Stimulated activated CD8-positive, alpha-beta memory T cell treated with anti-CD3 and anti-CD28 coated beads, Interleukin-7, amount 100 ng/mL, for 1 hour (primary cell): ENCODE measurements around the gene NOL4L.

Experiments used
- DNase-seq, 2 donors: peaks; one replicate each; pipeline ENCODE4 v3.0.0-alpha.2; 2020; ENCODE audit warnings: low read depth in 2 of 2

Gene NOL4L

DNA sequence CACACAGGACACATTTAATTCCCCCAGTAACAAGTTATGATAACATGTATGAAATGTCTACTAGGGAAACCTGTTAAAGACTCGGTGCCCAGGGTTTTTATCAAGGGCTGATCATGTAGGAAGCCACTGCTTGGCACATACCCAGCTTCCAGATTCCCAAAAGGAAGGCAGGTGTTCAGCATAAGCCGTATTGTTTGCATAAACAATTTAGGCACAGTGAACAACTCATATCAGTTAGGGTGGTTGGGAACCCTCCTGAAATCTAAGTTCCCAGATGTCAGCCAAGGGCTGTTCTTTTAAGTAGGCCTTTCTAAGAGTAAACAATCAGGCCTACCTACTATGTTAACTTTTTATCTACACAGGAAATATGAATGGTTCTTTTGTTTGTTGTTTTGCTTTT lies 152.9 kb downstream of the NOL4L start:
- DNase-seq, result no peak

DNA sequence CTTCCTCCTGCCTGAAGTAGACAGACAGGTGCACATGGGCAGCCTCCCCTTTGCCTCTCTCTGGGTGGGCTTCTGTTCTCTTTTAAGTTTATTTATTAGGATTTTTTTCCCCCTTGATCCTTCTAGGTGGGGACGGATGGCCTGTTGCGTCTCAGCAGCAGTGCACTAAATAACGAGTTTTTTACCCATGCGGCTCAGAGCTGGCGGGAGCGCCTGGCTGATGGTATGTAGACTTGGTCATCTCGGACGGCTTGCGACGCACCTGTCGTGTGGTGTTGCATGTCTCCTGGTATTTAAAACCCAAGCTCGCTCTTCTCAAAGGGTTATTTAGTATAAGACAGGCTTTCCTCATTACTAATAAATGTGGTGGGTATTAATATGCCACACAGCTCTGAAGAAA lies 153.7 kb downstream of the NOL4L start:
- DNase-seq, result no peak

DNA sequence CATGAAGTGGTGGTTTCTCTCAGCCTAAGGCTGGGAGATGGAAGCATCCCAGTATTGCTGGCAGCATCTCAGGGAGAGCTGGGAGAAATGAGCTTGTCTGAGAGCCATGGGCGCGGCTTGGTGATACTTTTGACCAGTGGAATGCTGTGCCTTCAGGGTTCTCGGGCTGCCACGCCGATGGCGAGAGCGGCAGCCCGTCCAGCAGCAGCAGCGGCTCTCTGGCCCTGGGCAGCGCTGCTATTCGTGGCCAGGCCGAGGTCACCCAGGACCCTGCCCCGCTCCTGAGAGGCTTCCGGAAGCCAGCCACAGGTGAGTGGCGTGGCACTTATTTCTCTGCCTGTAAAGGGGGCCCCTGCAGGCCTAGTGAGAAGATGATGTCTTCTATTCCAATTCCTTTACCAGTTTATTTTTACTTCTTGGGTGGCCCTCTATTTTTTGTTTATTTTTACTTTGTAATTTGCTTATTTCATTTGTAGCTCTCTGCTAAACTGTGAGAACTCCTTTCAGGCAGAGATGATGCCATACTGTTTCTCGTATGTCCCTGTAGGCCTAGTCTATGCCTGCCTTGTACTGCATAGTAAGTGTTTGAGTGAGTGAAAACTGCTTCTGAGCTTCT lies 155.3 kb downstream of the NOL4L start:
- DNase-seq, result no peak

DNA sequence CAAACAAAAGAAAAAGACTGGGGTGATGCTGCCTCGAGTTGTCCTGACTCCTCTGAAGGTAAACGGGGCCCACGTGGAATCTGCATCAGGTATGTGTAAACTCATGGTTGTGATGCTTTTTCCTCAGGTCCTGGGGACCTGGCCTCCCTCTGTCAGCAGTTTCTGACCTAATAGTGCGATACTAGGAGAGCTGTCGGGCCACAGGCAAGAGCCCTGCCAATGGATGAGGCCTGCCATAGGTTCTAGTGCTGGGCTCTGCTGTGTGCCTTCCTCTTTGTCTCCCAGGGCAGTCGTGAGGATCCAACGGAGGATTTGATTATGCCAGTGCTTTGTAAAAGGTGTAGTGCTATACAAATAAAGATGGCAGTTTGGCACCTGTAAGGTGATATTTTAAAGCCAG lies 155.8 kb downstream of the NOL4L start:
- DNase-seq, result no peak

DNA sequence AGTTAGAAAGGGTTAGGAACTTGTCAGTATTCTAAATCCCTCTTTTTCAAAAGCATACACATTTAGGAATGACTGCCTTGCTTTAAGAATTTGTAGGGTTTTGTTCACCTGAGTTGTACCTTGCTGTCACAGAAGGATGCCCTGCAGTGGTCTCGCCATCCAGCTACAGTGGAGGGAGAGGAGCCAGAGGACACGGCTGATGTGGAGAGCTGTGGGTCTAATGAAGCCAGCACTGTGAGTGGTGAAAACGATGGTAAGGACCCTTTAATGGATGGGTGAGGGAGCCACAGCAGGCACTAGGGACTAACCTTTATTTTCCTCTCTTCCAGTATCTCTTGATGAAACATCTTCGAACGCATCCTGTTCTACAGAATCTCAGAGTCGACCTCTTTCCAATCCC lies 157.1 kb downstream of the NOL4L start:
- DNase-seq, result no peak

DNA sequence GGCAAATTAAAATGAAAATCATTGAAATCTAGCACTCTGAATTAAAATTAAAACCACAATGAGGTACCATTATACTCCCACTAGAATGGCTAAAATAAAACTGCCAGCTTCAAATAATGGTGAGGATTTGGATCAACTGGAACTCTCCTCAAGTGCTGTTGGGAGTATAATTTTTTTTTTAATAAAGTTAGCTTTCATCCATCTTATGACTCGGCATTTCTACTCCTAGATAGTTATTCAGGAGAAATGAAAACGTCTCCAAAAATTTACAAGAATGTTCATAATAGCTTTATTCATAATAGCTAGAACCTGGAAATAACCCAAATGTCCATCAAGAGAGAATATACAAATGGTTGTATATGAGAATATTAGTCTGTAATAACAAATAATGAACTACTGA lies 163.8 kb downstream of the NOL4L start:
- no peak for DNase-seq

DNA sequence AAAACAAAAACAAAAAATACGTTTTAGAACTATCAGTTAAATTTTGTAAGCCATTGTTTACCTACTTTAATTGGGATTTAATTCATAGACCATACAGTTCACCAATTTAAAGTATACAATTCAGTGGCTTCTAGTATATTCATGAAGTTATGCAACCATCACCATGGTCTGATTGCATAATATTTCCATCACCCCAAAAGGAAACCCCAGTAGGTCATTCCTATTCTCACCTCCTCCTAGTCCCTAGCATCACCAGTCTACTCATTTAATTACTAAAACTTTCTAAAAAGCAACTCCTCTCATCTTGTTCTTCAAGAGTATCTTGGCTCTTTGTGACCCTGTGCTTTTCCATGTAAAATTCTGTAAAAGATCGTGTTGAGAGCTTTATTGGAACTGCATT lies 166.8 kb downstream of the NOL4L start:
- DNase-seq, result no peak

DNA sequence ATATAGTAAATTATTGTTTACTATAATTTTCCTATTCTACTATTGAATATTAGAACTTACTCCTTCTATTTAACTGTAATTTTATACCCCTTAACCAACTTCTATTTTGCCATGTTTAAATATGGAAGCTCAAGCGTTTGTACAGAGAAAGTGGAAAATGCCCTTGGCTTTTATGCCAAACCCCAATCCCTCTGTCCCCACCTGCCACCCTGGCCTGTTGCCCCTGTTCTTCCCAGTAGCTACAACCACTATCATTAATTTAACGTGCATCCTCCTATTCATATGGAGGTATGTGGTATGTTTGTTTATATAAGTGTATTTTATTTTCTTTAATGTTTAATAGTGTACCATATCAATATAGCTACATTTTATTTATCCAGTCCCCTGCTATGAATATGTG lies 168.9 kb downstream of the NOL4L start:
- DNase-seq, result no peak

DNA sequence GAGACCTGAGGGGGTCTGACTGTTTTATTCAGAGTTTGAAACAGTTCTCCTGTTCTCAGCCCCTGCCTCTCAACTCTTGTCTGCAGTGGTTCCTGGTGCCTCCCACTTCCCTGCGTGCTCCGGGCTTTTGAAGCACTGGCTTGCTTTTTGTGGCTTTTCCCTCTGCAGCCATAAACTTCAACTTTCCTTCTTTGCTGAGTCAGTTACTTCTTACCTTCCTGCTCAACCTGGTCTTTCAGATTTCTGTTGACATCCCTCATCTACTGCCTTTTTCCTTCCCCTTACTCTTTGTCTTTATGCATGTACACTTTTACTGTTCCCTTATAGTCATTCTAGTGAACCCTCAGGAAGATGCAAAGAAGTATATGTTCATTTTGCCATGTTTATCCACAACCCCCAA lies 169.6 kb downstream of the NOL4L start:
- DNase-seq, result no peak

DNA sequence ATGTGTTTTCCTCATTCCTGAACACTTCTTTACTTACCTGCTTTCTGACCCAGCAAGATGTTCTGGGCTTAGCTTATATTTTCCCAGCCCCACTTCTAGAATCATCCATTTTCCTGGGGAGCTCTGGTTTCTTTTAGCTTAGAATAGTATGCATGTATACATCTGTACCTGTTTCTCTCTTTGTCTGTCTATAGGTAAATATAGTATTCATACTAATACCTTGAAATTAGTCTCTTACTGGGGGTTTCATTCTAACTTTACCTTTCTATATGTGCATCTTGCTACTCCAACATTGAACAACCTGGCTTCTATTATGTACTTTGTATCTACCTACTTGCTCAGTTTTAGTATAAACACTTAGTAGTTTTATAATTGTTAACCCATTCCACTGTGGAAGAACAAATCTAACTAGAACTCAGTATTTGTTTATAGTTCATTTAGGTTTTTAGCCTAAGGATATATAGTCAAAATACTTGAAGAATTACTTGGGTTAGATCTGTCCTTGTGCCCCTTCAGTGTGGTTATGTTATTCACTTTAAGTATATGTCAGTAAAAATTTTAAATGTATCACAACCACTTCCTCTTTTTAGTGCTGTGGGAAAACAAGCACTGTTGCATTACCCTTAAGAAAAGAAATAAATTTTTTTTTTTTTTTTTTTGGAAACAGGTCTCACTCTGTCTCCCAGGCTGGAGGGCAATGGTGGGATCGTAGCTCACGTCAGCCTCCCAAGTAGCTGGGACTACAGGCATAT lies 173.0 kb downstream of the NOL4L start:
- no peak for DNase-seq

DNA sequence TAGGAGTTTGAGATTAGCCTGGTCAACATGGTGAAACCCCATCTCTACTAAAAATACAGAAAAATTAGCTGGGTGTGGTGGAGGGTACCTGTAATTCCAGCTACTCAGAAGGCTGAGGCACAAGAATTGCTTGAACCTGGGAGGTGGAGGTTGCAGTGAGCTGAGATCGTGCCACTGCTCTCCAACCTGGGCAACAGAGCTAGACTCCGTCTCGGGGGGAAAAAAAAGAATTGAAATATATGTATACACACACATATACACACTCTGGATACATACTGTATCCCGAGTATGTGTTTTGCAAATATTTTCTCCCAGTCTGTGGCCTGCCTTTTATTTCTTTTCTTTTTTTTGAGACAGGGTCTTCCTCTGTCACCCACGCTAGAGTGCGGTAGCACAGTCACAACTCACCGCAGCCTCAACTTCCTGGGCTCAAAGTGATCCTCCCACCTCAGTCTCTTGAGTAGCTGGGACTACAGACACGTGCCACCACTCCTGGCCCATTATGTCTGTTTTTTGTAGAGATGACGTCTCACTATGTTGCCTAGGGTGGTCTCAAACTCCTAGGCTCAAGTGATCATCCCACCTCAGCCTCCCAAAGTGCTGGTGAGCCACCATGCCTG lies 177.9 kb downstream of the NOL4L start:
- peak; percentile 15 to 31 for DNase-seq

DNA sequence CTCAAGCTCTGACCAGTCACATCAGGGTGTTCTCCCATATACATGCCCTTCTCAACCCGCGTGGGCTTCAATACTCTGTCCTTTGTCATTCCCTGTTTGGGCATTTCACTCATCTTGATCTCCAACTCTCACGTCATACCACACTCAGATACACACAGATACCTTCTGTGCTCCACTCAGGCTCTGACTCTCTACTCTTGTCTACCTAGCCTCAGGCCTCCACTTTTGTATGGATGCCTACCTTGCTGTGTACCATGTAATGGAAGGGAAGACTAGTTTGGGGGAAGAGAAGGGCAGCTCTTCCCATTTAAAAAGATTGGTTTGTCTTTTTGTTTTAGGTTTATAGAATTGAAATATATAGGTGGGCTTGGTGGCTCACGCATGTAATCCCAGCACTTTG lies 178.4 kb downstream of the NOL4L start:
- no peak for DNase-seq

DNA sequence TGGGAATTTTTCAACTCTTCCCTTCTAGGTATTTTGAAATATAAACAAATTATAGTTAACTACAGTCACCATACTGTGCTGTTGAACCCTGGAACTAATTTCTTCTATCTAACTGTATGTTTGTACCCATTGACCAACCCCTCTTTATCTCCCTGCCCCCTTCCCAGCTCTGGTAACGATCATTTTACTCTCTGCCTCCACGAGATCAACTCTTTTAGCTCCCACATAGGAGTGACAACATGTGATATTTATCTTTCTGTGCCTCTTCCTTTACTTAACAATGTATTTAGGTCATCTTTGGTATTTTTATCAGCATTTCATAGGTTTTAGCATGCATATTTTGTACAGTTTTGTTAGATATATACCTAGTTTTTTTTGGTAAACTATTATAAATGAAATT lies 181.1 kb downstream of the NOL4L start:
- DNase-seq, result no peak

DNA sequence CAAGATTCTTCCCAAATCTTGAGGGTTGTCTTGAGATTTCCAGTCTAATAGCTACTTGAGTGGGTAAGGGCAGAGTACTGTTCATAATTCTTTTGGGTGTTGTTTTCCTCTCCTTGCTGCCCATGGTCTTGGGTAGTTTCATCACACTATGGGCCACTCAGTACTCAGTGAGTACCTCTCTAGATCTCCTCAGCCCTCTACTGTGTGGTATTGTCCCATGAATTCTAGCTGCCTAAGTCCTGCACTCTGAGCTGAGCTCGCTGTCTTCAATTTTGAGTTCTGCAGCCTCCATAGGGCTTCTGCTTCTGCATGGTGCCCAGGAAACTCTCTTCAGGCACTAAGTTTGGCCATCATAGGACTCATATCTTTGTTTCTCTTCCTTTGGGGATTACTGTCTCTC lies 184.7 kb downstream of the NOL4L start:
- no peak for DNase-seq

DNA sequence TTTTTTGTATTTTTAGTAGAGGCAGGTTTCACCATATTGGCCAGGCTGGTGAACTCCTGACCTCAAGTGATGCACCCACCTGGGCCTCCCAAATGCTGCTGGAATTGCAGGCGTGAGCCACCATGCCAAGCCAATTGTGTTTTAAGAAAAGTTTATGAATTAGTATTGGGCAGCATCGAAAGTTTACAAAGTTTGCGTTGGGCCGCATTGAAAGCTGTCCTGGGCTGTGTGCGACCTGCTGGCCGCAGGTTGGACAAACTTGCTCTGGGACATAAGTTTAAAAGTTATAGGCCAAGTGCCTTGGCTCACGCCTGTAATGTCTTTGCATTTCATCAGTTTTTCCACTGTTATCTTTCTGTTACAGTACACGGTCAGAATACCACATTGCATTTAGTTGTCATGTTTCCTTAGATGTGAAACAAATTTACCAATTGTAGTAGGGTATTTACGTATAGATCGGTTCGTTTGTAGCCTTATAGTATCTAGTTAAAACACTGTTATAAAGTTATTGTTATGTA lies 187.5 kb downstream of the NOL4L start:
- DNase-seq, result no peak

DNA sequence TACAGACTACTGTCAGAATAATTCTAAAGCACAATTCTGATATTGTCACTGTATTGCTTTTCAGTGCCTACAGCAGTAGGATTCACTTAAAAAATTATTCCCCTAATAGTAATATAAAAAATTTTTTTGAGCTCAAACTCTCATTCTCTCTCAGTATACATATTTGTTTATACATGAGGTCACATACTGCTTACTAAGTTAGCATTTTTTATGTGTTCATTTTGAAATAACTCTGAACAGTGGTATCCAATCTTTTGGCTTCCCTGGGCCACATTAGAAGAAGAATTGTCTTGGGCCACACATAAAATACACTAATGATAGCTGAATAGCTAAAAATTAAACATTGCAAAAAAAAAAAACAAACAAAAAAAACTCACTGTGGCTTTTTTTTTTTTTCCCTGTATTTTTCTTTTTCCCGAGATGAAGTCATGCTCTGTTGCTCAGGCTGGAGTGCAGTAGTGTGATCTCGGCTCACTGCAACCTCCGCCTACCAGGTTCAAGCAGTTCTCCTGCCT lies 188.4 kb downstream of the NOL4L start:
- no peak for DNase-seq

DNA sequence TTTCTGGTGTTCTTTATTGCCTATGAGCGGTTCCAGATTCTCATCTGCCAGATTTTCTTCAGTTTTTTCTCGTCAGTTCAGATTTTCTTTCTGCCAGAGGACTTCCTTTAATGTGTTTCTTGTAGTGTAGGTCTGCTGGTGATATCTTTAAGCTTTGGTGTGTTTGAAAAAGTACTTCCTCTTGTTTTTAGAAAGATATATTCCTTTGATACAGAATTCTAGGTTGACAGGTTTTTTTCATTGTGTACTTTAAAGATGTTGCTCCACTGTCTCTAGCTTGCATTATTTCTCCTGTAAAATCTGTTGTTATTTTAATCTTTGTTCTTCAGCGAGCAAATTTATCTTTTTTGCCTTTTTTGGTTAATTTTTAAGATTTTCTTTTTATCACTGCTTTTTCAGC lies 190.1 kb downstream of the NOL4L start:
- DNase-seq, result no peak
